K562 (cell line): Measurements from ENCODE around the gene TYW1B. TPM values are rescaled to one million over a fixed set of nuclear protein-coding genes. Genes with fewer than 3 reads are reported as not detected.

Experiments used
- ATAC-seq: fragments of 200-7000 bp; cut with Tn5 transposase; 3 replicates; pipeline ENCODE4 v1.9.1; 2020; ENCODE audit warnings: moderate library complexity
- BruUV-seq: library from RNA; stranded (reverse); fragments of 400-500 nt; replicated peaks from 2 replicates; lab custom pipeline; 2021; lab: Mats Ljungman, UMichigan
- CTCF ChIA-PET: fragments of 300-600 bp; formaldehyde crosslinking; extraction: SDS; loops from one replicate; lab custom pipeline; 2021; ENCODE audit warnings: low intra/inter-chr PET ratio; lab: Yijun Ruan, JAX
- POLR2A ChIA-PET: fragments of 300-600, 350-650 bp; sonication (Branson Sonifier 250); formaldehyde crosslinking; extraction: SDS; loops from one replicate; lab custom pipeline; 2021; ENCODE audit warnings: antibody characterized with exemption, inconsistent platforms; lab: Yijun Ruan, JAX
- DNase-seq, 4 experiments: peaks; one replicate each; pipeline versions ENCODE4 v3.0.0 to v3.0.0-alpha.2; 2011 to 2018; ENCODE audit warnings: low spot score in 3 of 4, mixed read lengths in 3 of 4; ENCODE audit errors: extremely low read depth in 1 of 4
- FAIRE-seq: peaks from 2 replicates; lab custom pipeline; 2011; peaks lifted over from hg19 to GRCh38; lab: Jason Lieb, UNC
- H2AFZ ChIP-seq: 2 replicates; pipeline ENCODE4 v1.6.0; 2011; ENCODE audit warnings: low read depth, low read length, control low read depth, inconsistent platforms
- H3K27ac ChIP-seq: fragments of 200-600 bp; 3 replicates; pipeline ENCODE4 v1.8.0; 2011; ENCODE audit warnings: low read depth, mild to moderate bottlenecking, control low read depth, inconsistent platforms, low read length, moderate library complexity, mixed read lengths; ENCODE audit errors: extremely low read depth
- H3K27me3 ChIP-seq, 2 experiments: fragments of 300-600 bp in 1 of 2; 2 replicates in 1 of 2; 3 replicates in 1 of 2; pipeline versions ENCODE4 v1.6.0 to v1.8.0; 2011; ENCODE audit warnings: inconsistent platforms in 2 of 2, low read length in 2 of 2, mild to moderate bottlenecking in 1 of 2, mixed read lengths in 1 of 2, moderate library complexity in 1 of 2; ENCODE audit not compliant: control insufficient read depth in 2 of 2, insufficient read depth in 2 of 2
- H3K36me3 ChIP-seq: fragments of 300-600 bp; 3 replicates; pipeline ENCODE4 v1.8.0; 2011; ENCODE audit warnings: mild to moderate bottlenecking, low read length, inconsistent platforms; ENCODE audit not compliant: control insufficient read depth, insufficient read depth
- H3K4me1 ChIP-seq, 2 experiments: fragments of 200-600 bp in 1 of 2; replicated peaks in 1 of 2; 2 replicates in 1 of 2; 3 replicates in 1 of 2; pipeline versions ENCODE4 v1.5.1 to v1.8.0; 2011; ENCODE audit warnings: inconsistent platforms in 2 of 2, low read length in 2 of 2, mild to moderate bottlenecking in 1 of 2, mixed read lengths in 1 of 2, moderate library complexity in 1 of 2; ENCODE audit not compliant: control insufficient read depth in 2 of 2, insufficient read depth in 2 of 2
- H3K4me2 ChIP-seq: 2 replicates; pipeline ENCODE4 v1.6.1; 2011; ENCODE audit warnings: low read length, control low read depth, inconsistent platforms, mixed read lengths; ENCODE audit not compliant: insufficient read depth
- H3K4me3 ChIP-seq: fragments of 200-600 bp; sonication (generic), shearing (Covaris generic); 2 replicates; pipeline ENCODE4 v1.5.1; 2016; ENCODE audit warnings: control low read depth, inconsistent platforms
- H3K79me2 ChIP-seq: fragments of 200-600 bp; 3 replicates; pipeline ENCODE4 v1.8.0; 2011; ENCODE audit warnings: low read length, inconsistent platforms; ENCODE audit not compliant: control insufficient read depth, insufficient read depth
- H3K9ac ChIP-seq, 2 experiments: 2 replicates each; pipeline versions ENCODE4 v1.6.0 to v1.6.1; 2011; ENCODE audit warnings: low read depth in 2 of 2, low read length in 2 of 2, control low read depth in 1 of 2, inconsistent platforms in 1 of 2, mild to moderate bottlenecking in 1 of 2, mixed read lengths in 1 of 2; ENCODE audit not compliant: insufficient read depth in 1 of 2
- H3K9me1 ChIP-seq: one replicate; pipeline ENCODE4 v1.6.0; 2011; ENCODE audit warnings: inconsistent platforms, mild to moderate bottlenecking, low read length, moderate library complexity; ENCODE audit not compliant: control insufficient read depth, insufficient read depth
- H3K9me3 ChIP-seq: replicated peaks from 2 replicates; pipeline ENCODE4 v1.5.1; 2011; ENCODE audit warnings: low read depth, low read length, inconsistent platforms; ENCODE audit not compliant: control insufficient read depth, insufficient read depth
- H4K20me1 ChIP-seq: replicated peaks from 2 replicates; pipeline ENCODE4 v1.6.1; 2011; ENCODE audit warnings: low read length, inconsistent platforms, mixed read lengths; ENCODE audit not compliant: control insufficient read depth, insufficient read depth
- ATF6 ChIP-seq: sonication (generic); formaldehyde crosslinking; IDR thresholded peaks from 2 replicates; pipeline ENCODE4 v1.4.0; 2020; ENCODE audit warnings: mild to moderate bottlenecking, missing genetic modification reagents
- ATF7 ChIP-seq: fragments of 450-650 bp; IDR thresholded peaks from 2 replicates; pipeline ENCODE4 v1.7.1; 2014; ENCODE audit warnings: mild to moderate bottlenecking, moderate library complexity
- BACH1 ChIP-seq: fragments of 200-800 bp; sonication (Bioruptor generic); IDR thresholded peaks from 2 replicates; pipeline ENCODE4 v1.6.1; 2016; ENCODE audit warnings: missing genetic modification characterization, missing compliant biosample characterization
- CREB1 ChIP-seq, 2 experiments: sonication (generic) in 1 of 2; formaldehyde crosslinking in 1 of 2; IDR thresholded peaks; 2 replicates each; pipeline versions ENCODE4 v1.6.1 to v1.8.0; 2012 to 2022; ENCODE audit warnings: inconsistent platforms in 1 of 2, mild to moderate bottlenecking in 1 of 2, missing genetic modification reagents in 1 of 2, moderate library complexity in 1 of 2
- ELK3 ChIP-seq: fragments of 450-650 bp; formaldehyde crosslinking; IDR thresholded peaks from 2 replicates; pipeline ENCODE4 v1.4.0; 2020; ENCODE audit warnings: mild to moderate bottlenecking
- ERF ChIP-seq: fragments of 450-650 bp; formaldehyde crosslinking; IDR thresholded peaks from 2 replicates; pipeline ENCODE4 v1.4.0; 2020; ENCODE audit warnings: mild to moderate bottlenecking, mixed read lengths
- MIER1 ChIP-seq: fragments of 450-650 bp; IDR thresholded peaks from 2 replicates; pipeline ENCODE4 v1.6.1; 2016; ENCODE audit warnings: antibody characterized with exemption, mild to moderate bottlenecking, low read depth
- NELFE ChIP-seq: IDR thresholded peaks from 2 replicates; pipeline ENCODE4 v1.6.1; 2011; ENCODE audit warnings: mild to moderate bottlenecking; ENCODE audit not compliant: insufficient read depth, insufficient read length
- PML ChIP-seq: IDR thresholded peaks from 2 replicates; pipeline ENCODE4 v1.6.1; 2012; ENCODE audit warnings: low read length, inconsistent platforms
- ZNF316 ChIP-seq: fragments of 450-650 bp; IDR thresholded peaks from 2 replicates; pipeline ENCODE4 v1.6.1; 2016
- WGBS: fragments of 100-300 bp; shearing (Covaris generic); methylation state at CpG from one replicate; pipeline ENCODE4 v1.1.6; 2016; ENCODE audit warnings: low coverage, mixed read lengths; ENCODE audit not compliant: insufficient coverage; ENCODE audit errors: missing lambda C conversion rate; 5-methylcytosine and 5-hydroxymethylcytosine counted together
- in situ Hi-C: fragments of 300-500 bp; cut with MboI; formaldehyde crosslinking; loops from 4 replicates; pipeline ENCODE4 v1.15.0; 2018; ENCODE audit warnings: inconsistent platforms, mixed read lengths
- intact Hi-C: fragments of 100-400 bp; cut with micrococcal nuclease; formaldehyde crosslinking; loops from 2 replicates; pipeline ENCODE4 v1.14.2; 2022
- polyA plus RNA-seq, 8 experiments: library from polyadenylated mRNA; depleted of rRNA in 4 of 8; stranded (reverse) in 5 of 8; unstranded in 3 of 8; fragments of >200 nt; fragmentation: Nextera tagmentation in 2 of 8; fragmentation: Illumina TruSeq in 1 of 8; extraction: Ambion mirVana in 2 of 8; extraction: Trizol in 1 of 8; gene quantifications; 2 replicates each; pipeline versions ENCODE4 v1.2.1 to v1.2.3, GENCODE V29; 2011 to 2014; ENCODE audit warnings: inconsistent platforms in 1 of 8, missing spikeins in 1 of 8
- total RNA-seq, 7 experiments: library from RNA; depleted of rRNA in 6 of 7; stranded (reverse); fragments of >200 nt in 6 of 7; fragmentation: Illumina TruSeq in 2 of 7; extraction: Trizol in 2 of 7; gene quantifications; 2 replicates each; pipeline versions ENCODE4 v1.2.1 to v1.2.3, GENCODE V29; 2011 to 2021; ENCODE audit warnings: low replicate concordance in 1 of 7
- TF ChIP-seq, protein P1 (sequence below): fragments of 250-450 bp; sonication (Bioruptor Pico); IDR thresholded peaks from 2 replicates; pipeline ENCODE4 v1.4.0; 2020
- TF ChIP-seq, protein P2 (sequence below): sonication (generic); formaldehyde crosslinking; IDR thresholded peaks from 2 replicates; pipeline ENCODE4 v1.8.0; 2023; ENCODE audit warnings: missing genetic modification reagents, mild to moderate bottlenecking, borderline replicate concordance

The TYW1B gene
- total and polyA plus RNA-seq, 9 of the 15 experiments (the other 6 are each of a cell fraction or from before 2014, with no cell fraction given): 5.8 to 14.7 (median 9.8) TPM

GRCh38 chr7:72793791-72794190 lies 34.2 kb downstream of the TYW1B start:
- DNase-seq (no peak), ATAC-seq (no peak), FAIRE-seq (no peak)
- Histone ChIP-seq H3K79me2 (no peaks in the 10 kb centered on the region), H3K27ac (no peak overlapping the region), H3K4me2 (no peak overlapping the region), H3K27me3 (no peaks in the 10 kb centered on the region), H3K4me1 (no peaks in the 10 kb centered on the region), H3K9ac (no peak overlapping the region), H2AFZ (no peak overlapping the region), H3K4me3 (no peak overlapping the region), H3K36me3 (peaks cover 8% of the 10 kb centered on the region; the same call in 2 of the 3 replicates), H3K9me1 (no peaks in the 10 kb centered on the region), H4K20me1 (no peaks in the 10 kb centered on the region), H3K9me3 (no peaks in the 10 kb centered on the region)
- in situ Hi-C loops (no loop called here), intact Hi-C loops (no loop called here)
- CTCF ChIA-PET: no interaction called here
- POLR2A ChIA-PET: no interaction called here
- BruUV-seq: no TSS peak
- TF ChIP-seq, protein P1, sequence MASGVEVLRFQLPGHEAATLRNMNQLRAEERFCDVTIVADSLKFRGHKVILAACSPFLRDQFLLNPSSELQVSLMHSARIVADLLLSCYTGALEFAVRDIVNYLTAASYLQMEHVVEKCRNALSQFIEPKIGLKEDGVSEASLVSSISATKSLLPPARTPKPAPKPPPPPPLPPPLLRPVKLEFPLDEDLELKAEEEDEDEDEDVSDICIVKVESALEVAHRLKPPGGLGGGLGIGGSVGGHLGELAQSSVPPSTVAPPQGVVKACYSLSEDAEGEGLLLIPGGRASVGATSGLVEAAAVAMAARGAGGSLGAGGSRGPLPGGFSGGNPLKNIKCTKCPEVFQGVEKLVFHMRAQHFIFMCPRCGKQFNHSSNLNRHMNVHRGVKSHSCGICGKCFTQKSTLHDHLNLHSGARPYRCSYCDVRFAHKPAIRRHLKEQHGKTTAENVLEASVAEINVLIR (CRISPR knock-in tag): no peak
- no peak for TF ChIP-seq ZNF316
- TF ChIP-seq PML: no peak
- no peak for TF ChIP-seq ATF7
- TF ChIP-seq, protein P2, sequence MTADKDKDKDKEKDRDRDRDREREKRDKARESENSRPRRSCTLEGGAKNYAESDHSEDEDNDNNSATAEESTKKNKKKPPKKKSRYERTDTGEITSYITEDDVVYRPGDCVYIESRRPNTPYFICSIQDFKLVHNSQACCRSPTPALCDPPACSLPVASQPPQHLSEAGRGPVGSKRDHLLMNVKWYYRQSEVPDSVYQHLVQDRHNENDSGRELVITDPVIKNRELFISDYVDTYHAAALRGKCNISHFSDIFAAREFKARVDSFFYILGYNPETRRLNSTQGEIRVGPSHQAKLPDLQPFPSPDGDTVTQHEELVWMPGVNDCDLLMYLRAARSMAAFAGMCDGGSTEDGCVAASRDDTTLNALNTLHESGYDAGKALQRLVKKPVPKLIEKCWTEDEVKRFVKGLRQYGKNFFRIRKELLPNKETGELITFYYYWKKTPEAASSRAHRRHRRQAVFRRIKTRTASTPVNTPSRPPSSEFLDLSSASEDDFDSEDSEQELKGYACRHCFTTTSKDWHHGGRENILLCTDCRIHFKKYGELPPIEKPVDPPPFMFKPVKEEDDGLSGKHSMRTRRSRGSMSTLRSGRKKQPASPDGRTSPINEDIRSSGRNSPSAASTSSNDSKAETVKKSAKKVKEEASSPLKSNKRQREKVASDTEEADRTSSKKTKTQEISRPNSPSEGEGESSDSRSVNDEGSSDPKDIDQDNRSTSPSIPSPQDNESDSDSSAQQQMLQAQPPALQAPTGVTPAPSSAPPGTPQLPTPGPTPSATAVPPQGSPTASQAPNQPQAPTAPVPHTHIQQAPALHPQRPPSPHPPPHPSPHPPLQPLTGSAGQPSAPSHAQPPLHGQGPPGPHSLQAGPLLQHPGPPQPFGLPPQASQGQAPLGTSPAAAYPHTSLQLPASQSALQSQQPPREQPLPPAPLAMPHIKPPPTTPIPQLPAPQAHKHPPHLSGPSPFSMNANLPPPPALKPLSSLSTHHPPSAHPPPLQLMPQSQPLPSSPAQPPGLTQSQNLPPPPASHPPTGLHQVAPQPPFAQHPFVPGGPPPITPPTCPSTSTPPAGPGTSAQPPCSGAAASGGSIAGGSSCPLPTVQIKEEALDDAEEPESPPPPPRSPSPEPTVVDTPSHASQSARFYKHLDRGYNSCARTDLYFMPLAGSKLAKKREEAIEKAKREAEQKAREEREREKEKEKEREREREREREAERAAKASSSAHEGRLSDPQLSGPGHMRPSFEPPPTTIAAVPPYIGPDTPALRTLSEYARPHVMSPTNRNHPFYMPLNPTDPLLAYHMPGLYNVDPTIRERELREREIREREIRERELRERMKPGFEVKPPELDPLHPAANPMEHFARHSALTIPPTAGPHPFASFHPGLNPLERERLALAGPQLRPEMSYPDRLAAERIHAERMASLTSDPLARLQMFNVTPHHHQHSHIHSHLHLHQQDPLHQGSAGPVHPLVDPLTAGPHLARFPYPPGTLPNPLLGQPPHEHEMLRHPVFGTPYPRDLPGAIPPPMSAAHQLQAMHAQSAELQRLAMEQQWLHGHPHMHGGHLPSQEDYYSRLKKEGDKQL (CRISPR knock-in tag): no peak
- no peak for TF ChIP-seq ERF (CRISPR knock-in tag)
- no peak for TF ChIP-seq ELK3
- no peak for TF ChIP-seq BACH1 (tag)
- no peak for TF ChIP-seq CREB1 (IDR thresholded peaks at IDR 0.05)
- no peak for TF ChIP-seq CREB1 (CRISPR knock-in tag; IDR thresholded peaks at IDR 0.05)
- TF ChIP-seq MIER1: no peak
- no peak for TF ChIP-seq ATF6 (CRISPR knock-in tag)
- TF ChIP-seq NELFE: no peak
- WGBS: 80% methylated on average over 5 of the region's 6 CpGs
